Gastrocnemius medialis (tissue), 4 donors: ENCODE results near the gene MYO1D.

Experiments
- CTCF ChIP-seq, 5 experiments: fragments of 450-650 bp in 3 of 5; fragments of 200-600 bp in 2 of 5; sonication (generic) in 2 of 5; IDR thresholded peaks in 4 of 5; conservative IDR thresholded peaks in 1 of 5; 1 replicate in 4 of 5; 2 replicates in 1 of 5; pipeline ENCODE4 v1.5.1; 2016 to 2019; ENCODE audit warnings: antibody characterized with exemption in 5 of 5, mild to moderate bottlenecking in 3 of 5, moderate library complexity in 3 of 5
- POLR2A ChIP-seq, 2 donors: fragments of 450-650 bp; IDR thresholded peaks; one replicate each; pipeline ENCODE4 v1.6.1; 2017; ENCODE audit warnings: antibody characterized with exemption in 2 of 2, mild to moderate bottlenecking in 2 of 2, moderate library complexity in 2 of 2

GRCh38 chr17:32551186-32551955, 325.6 kb downstream of the MYO1D start:
- TF ChIP-seq CTCF (IDR thresholded peaks at IDR 0.05 in 4 of 5, conservative IDR thresholded peaks at IDR 0.05 in 1 of 5) (no peak), POLR2A (IDR thresholded peaks at IDR 0.05) (no peak)
